ENCODE measurements around the gene ZNF549.

DNA sequence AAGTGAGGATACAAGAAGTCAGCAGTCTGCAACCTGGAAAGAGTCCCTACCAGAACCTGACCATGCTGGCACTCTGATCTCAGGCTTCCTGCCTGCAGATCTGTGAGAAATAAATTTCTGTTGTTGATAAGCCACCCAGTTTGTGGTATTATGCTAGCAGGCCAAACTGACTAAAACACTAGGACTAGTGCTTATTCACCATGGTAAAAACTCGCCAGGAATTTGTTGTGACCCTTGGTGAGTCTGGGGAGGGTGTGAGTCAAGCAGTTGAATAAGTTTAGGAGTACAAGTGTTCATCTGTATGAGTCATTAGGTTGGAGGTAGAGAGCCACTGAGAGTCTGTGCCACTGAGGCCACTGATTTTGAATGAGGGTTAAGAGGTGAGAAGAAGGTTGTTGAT is 60.4 kb downstream of the ZNF549 start:
- TF ChIP-seq POLR2AphosphoS5 (IDR thresholded peaks at IDR 0.05) (no peak), POLR2A (IDR thresholded peaks at IDR 0.05) (no peak)
